ENCODE measurements around the gene C1QTNF9.

DNA sequence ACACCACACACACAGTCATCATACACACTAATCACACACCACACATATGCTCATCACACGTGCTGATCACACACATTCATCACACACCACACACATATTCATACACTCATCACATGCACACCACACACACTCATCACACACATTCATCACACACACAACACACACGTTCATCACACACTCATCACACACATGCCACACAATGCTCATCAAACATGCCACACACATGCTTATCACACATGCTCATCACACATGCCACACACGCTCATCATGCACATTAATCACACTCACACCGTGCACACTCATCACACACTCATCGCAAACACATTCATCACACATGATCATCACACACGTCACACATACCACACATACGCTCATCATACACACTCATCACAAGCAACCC lies 47.5 kb downstream of the C1QTNF9 start:
- TF ChIP-seq POLR2A (IDR thresholded peaks at IDR 0.05; ENCODE audit: low read length) (no peak), GATA1 (IDR thresholded peaks at IDR 0.05; ENCODE audit: low read depth, low read length) (no peak)
